PFSK-1 (cell line): Measurements from ENCODE around the gene DLGAP1.

ENCODE experiments used
- FOXP2 ChIP-seq: optimal IDR thresholded peaks from 2 replicates; pipeline ENCODE3; 2011; ENCODE audit warnings: borderline replicate concordance, control low read depth, inconsistent platforms; ENCODE audit not compliant: insufficient read depth; ENCODE audit errors: extremely low read length, extremely low read depth
- POLR2AphosphoS5 ChIP-seq: IDR thresholded peaks from 2 replicates; pipeline ENCODE4 v1.6.1; 2012; ENCODE audit warnings: low read depth, mild to moderate bottlenecking, control low read depth, low read length, moderate library complexity
- SIN3A ChIP-seq: IDR thresholded peaks from 2 replicates; pipeline ENCODE4 v1.6.1; 2012; ENCODE audit warnings: mild to moderate bottlenecking, low read length, moderate library complexity, borderline replicate concordance; ENCODE audit not compliant: insufficient read depth
- TAF1 ChIP-seq: IDR thresholded peaks from 2 replicates; pipeline ENCODE4 v1.6.1; 2012; ENCODE audit warnings: low read length, control low read depth, borderline replicate concordance; ENCODE audit not compliant: insufficient read depth
- TF ChIP-seq, protein P1 (sequence below), 2 experiments: IDR thresholded peaks; 2 replicates each; pipeline versions ENCODE4 v1.6.1 to v1.8.0; 2011 to 2012; ENCODE audit warnings: low read depth in 2 of 2, low read length in 2 of 2, control low read depth in 1 of 2, inconsistent platforms in 1 of 2, mild to moderate bottlenecking in 1 of 2, moderate library complexity in 1 of 2; ENCODE audit not compliant: insufficient read depth in 1 of 2

- TF ChIP-seq POLR2AphosphoS5 = no peak
- TF ChIP-seq, protein P1, sequence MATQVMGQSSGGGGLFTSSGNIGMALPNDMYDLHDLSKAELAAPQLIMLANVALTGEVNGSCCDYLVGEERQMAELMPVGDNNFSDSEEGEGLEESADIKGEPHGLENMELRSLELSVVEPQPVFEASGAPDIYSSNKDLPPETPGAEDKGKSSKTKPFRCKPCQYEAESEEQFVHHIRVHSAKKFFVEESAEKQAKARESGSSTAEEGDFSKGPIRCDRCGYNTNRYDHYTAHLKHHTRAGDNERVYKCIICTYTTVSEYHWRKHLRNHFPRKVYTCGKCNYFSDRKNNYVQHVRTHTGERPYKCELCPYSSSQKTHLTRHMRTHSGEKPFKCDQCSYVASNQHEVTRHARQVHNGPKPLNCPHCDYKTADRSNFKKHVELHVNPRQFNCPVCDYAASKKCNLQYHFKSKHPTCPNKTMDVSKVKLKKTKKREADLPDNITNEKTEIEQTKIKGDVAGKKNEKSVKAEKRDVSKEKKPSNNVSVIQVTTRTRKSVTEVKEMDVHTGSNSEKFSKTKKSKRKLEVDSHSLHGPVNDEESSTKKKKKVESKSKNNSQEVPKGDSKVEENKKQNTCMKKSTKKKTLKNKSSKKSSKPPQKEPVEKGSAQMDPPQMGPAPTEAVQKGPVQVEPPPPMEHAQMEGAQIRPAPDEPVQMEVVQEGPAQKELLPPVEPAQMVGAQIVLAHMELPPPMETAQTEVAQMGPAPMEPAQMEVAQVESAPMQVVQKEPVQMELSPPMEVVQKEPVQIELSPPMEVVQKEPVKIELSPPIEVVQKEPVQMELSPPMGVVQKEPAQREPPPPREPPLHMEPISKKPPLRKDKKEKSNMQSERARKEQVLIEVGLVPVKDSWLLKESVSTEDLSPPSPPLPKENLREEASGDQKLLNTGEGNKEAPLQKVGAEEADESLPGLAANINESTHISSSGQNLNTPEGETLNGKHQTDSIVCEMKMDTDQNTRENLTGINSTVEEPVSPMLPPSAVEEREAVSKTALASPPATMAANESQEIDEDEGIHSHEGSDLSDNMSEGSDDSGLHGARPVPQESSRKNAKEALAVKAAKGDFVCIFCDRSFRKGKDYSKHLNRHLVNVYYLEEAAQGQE (IDR thresholded peaks at IDR 0.05; ENCODE audit: insufficient read depth in 1 of 2, low read depth in 2 of 2, low read length in 2 of 2) = no peak
- TF ChIP-seq SIN3A = no peak
- TF ChIP-seq FOXP2 = no peak
- no peak for TF ChIP-seq TAF1
Measured at GRCh38 chr18:3886575-3887322, 568.4 kb downstream of the DLGAP1 start.
